ENCODE measurements around the gene RALGDS.

- TF ChIP-seq, protein P1, sequence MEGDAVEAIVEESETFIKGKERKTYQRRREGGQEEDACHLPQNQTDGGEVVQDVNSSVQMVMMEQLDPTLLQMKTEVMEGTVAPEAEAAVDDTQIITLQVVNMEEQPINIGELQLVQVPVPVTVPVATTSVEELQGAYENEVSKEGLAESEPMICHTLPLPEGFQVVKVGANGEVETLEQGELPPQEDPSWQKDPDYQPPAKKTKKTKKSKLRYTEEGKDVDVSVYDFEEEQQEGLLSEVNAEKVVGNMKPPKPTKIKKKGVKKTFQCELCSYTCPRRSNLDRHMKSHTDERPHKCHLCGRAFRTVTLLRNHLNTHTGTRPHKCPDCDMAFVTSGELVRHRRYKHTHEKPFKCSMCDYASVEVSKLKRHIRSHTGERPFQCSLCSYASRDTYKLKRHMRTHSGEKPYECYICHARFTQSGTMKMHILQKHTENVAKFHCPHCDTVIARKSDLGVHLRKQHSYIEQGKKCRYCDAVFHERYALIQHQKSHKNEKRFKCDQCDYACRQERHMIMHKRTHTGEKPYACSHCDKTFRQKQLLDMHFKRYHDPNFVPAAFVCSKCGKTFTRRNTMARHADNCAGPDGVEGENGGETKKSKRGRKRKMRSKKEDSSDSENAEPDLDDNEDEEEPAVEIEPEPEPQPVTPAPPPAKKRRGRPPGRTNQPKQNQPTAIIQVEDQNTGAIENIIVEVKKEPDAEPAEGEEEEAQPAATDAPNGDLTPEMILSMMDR (IDR thresholded peaks at IDR 0.05) = no peak
- no peak for TF ChIP-seq POLR2A (IDR thresholded peaks at IDR 0.05)
These were observed 16.2 kb downstream of the RALGDS start for GRCh38 chr9:133104718-133105460.
